ENCODE measurements around the gene MAP3K6. TPM values are rescaled to one million over a fixed set of nuclear protein-coding genes. Genes with fewer than 3 reads are reported as not detected.

Gene MAP3K6
- total and polyA plus RNA-seq, 2 of the 13 experiments (the other 11 are each of a cell fraction or from before 2014, with no cell fraction given) = 2.7 to 3.2 TPM

DNA sequence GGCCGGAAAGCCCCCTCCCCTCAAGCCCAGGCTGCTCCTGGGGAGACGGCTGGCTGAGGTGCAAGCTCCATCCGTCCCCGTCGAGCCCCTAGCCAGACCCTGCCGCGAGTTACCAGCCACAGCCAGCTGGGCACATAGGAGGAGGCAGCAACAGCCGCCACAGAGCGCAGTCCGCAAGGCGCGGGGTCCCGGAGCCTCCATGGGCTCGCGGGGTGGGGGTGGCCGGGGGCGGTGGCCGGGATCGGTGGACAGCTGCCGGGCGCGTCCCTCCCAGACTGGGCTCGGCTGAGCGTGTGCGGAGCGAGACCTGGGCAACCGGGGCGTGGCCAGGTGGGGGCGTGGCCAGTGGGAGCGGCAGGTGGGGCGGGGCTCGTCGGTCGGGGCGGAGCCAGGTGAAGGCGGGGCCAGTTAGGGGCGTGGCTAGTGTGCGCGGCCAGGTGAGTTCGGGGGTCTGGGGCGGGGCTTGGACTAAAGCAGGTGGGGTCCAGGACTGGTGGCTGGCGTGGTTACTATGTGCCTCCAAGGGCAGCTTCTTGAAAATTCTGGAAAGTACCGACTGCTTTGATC lies 16.4 kb upstream of the MAP3K6 start, which contains the start of gene CD164L2 (continued):
- TF ChIP-seq, protein P1, sequence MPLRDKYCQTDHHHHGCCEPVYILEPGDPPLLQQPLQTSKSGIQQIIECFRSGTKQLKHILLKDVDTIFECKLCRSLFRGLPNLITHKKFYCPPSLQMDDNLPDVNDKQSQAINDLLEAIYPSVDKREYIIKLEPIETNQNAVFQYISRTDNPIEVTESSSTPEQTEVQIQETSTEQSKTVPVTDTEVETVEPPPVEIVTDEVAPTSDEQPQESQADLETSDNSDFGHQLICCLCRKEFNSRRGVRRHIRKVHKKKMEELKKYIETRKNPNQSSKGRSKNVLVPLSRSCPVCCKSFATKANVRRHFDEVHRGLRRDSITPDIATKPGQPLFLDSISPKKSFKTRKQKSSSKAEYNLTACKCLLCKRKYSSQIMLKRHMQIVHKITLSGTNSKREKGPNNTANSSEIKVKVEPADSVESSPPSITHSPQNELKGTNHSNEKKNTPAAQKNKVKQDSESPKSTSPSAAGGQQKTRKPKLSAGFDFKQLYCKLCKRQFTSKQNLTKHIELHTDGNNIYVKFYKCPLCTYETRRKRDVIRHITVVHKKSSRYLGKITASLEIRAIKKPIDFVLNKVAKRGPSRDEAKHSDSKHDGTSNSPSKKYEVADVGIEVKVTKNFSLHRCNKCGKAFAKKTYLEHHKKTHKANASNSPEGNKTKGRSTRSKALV (CRISPR knock-in tag; IDR thresholded peaks at IDR 0.05) = no peak
- TF ChIP-seq HOXD1 (CRISPR knock-in tag; IDR thresholded peaks at IDR 0.05) (no peak), ZNF598 (CRISPR knock-in tag; IDR thresholded peaks at IDR 0.05; ENCODE audit: borderline replicate concordance) (no peak), MIXL1 (CRISPR knock-in tag; IDR thresholded peaks at IDR 0.05) (no peak)
- TF ChIP-seq, protein P2, sequence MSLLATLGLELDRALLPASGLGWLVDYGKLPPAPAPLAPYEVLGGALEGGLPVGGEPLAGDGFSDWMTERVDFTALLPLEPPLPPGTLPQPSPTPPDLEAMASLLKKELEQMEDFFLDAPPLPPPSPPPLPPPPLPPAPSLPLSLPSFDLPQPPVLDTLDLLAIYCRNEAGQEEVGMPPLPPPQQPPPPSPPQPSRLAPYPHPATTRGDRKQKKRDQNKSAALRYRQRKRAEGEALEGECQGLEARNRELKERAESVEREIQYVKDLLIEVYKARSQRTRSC (CRISPR knock-in tag; IDR thresholded peaks at IDR 0.05; ENCODE audit: low read depth) = no peak
- TF ChIP-seq, protein P3, sequence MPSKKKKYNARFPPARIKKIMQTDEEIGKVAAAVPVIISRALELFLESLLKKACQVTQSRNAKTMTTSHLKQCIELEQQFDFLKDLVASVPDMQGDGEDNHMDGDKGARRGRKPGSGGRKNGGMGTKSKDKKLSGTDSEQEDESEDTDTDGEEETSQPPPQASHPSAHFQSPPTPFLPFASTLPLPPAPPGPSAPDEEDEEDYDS (CRISPR knock-in tag; IDR thresholded peaks at IDR 0.05) = no peak

DNA sequence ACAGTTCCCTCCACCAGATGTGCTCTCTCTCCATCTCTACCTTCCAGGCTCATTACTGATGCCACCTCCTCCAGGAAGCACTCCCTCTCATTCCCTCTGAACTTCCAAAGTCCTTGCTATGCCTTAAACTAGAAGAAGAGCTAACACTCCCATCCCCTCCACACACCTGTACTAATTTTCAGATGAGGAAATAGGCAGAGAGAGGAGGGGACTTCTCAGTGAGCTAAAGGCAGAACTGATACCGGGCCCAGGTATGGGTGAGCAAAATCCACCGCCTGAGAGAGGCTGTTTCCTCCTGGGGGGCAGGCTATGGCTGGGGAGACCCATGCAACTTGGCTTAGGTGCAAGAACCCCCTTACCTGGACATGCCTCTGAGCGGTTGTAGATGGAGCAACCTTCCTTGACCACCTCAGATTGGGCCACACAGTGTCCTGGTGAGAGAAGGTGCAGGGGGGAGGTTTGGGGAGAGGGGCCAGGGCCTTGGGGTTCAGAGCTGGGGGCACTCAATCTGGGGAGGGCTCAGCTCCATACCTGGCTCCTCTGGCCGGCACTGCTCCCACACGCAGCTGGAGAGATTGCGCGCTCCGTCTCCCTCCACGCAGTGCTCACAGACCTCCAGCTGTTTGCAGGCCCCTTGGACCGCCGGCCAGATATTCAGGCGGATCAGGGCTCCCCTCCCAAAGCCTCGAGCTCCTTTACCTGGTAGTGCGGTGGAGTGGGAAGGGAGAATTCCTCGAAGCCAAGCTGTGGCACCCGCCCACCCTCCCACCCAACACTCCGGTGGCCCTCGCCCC lies 15.4 kb upstream of the MAP3K6 start:
- ATAC-seq (no peak), DNase-seq (ENCODE audit: low spot score) (no peak), FAIRE-seq (no peak)
- BruUV-seq (replicated peaks) = no TSS peak
- no peak overlapping the region for H3K9ac ChIP-seq (ENCODE audit: insufficient read depth, low read depth, low read length)
- no peak overlapping the region for H3K4me2 ChIP-seq (ENCODE audit: low read depth, low read length)
- 38% methylated on average over 9 of the region's 18 CpGs for WGBS (ENCODE audit: low lambda C conversion rate)
- in situ Hi-C loops (cut with HindIII; ENCODE audit: extremely low pct_ligation_motif_present, low pct_unique_long_range_greater_than_20kb) (no loop called here), intact Hi-C loops (cut with micrococcal nuclease; ENCODE audit: unreplicated experiment) (no loop called here)
- H3K27me3 ChIP-seq (ENCODE audit: control insufficient read depth in 1 of 2, insufficient read depth in 2 of 2, low read length in 2 of 2) = peaks cover 8 to 44% of the 10 kb centered on the region in 2 experiments
- no peak overlapping the region for H3K4me3 ChIP-seq (replicated peaks in 1 of 3; ENCODE audit: insufficient read depth in 1 of 3, low read depth in 2 of 3, low read length in 3 of 3)
- H4K20me1 ChIP-seq (ENCODE audit: insufficient read depth, low read length) = no peaks in the 10 kb centered on the region
- no peaks in the 10 kb centered on the region for H3K4me1 ChIP-seq (ENCODE audit: insufficient read depth, low read length)
- ChIA-PET CTCF (ENCODE audit: low intra/inter-chr PET ratio, low total read pairs) (no interaction called here), POLR2A (no interaction called here)
- H3K79me2 ChIP-seq (ENCODE audit: insufficient read depth, low read length) = no peaks in the 10 kb centered on the region
- H2AFZ ChIP-seq (ENCODE audit: low read length) = no peak overlapping the region
- no peaks in the 10 kb centered on the region for H3K9me3 ChIP-seq (ENCODE audit: low read length)
- H3K27ac ChIP-seq (ENCODE audit: extremely low read length, insufficient read depth, low read length) = no peak overlapping the region
- TF ChIP-seq ZMYM4 (CRISPR knock-in tag; IDR thresholded peaks at IDR 0.05) = no peak
- no peaks in the 10 kb centered on the region for H3K36me3 ChIP-seq (replicated peaks in 1 of 2; ENCODE audit: control insufficient read depth in 1 of 2, insufficient read depth in 2 of 2, low read length in 2 of 2)
